ENCODE results near the gene TENM4.
"Not testable (repeated sequence)": the region's sequence is repeated elsewhere in the genome, so short reads cannot be mapped to it uniquely, and the experiment has no call there.

Gene TENM4

DNA sequence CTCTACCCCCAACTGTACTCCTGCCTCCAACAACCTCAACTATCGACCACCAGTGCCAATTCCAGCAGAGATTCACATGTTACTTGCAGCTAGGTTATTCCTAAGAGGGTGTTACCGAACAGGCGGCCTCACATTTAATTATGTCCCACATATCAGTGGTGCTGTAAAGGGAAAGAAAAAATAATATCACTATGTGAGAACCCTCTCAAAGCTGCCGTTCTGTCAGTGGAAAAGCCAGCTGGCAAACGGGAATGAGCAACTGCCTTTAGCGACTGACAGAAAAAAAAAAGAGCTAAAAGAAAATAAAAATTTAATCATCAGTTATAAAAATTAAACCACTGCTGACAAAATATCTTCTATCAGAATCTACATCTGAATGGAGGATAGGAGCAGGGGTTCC lies 595.3 kb downstream of the TENM4 start:
- DNase-seq (ENCODE audit: low read depth in 3 of 3), result no peak

DNA sequence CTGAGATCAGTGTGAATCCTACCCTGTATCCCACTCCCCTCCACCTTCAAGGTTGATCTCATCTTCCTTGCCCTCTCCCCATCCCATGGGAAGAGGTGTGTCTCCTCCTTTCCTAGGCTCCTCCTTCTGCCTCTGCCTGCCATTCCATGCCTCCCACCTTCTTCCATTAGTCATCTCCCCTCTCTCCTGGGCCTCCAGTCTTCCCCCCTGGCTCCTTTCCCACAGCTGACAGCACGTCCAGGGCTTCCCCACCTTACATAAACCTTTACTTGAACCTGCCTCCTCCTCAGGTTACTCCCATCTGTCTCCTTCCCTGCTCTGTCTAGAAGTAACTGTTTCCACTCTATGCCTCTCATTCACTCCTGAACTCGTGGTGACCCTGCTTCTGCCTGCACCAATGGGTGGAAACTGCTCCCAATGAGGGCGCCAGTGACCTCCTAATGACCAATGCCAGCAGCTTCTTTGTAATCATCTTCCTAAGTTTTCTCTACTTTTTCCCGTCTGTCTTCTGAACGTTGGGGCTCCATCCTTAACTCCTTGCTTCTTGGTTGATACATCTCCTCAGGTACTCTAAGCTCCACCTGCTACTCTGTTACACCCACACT lies 599.3 kb downstream of the TENM4 start:
- DNase-seq (ENCODE audit: low read depth in 3 of 3), result no peak

DNA sequence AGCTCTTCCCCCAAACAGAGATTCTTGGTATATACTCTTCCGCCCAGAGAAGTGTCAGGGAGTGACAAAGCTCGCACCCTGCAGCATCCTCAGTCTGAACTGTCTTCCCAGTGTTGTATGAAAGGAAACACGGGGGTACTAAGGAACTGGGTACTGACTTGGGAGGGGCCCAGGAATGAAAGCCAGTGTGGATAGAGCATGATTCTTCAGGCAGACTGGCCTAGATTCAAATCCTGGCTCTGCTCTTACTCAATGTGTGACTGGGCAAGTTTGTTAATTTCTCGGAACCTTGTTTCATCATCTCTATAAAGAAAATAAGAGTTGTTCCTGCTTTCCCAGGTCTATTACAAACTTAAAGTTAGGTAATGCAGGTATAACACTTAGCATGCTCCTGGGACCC lies 600.2 kb downstream of the TENM4 start:
- no peak for DNase-seq (ENCODE audit: low read depth in 3 of 3)

DNA sequence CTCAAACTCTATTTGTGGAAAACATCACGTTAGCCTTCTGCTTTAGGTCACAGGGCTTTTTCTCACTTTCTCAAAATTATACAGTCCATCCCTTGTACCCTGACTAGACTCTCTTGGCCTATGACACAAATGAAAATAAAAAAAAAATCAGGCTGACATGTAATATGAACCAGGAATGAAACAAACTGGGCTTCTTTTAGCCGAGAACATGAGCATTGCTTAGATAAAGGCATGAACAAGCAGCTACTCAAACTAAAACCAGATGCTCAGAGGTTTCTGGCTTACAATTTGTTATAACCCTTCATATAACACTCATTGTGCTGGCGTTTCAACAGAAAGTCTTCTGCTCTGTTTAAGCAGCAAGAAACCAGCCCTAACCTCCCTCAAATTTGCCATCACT lies 600.6 kb downstream of the TENM4 start:
- DNase-seq (ENCODE audit: low read depth in 3 of 3), result no peak

DNA sequence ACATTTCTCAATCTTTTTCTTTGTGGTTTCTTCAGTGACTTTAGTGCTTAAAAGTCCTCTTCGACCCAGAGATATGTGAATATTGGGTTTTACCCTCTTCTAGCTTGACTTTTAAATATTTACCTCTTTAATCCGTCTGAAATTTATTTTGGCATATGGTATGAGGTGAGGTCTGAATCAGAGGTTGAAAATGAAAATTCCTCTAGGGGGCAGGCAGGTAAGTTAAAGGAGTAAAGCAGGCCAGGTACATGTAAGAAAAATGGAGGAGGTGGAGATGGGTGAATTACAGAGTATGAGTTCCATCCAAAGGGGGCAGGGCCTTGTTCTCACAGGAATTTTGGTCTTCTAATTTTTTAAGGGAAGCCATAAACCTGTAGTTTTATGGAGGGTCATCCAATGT lies 602.4 kb downstream of the TENM4 start:
- DNase-seq (ENCODE audit: low read depth in 3 of 3), result no peak

DNA sequence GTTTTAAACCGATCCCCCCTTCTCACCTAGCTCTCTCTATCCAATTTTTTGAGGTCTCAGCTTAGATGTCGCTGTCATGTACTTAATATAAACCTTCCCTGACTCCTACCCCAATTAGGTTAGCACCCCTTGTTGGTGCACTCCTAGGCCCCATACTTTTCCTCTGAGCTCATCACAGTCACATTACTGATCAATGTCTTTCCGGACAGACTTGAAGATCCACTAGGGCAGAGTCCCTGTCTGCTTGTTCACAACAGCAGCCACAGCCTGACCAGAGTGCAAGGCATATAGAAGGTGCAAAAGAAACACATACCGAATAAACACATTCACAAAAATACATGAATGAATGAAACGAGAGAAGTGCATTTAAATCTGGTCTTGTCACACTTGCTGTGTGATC lies 605.2 kb downstream of the TENM4 start:
- DNase-seq (ENCODE audit: low read depth in 3 of 3), result no peak

DNA sequence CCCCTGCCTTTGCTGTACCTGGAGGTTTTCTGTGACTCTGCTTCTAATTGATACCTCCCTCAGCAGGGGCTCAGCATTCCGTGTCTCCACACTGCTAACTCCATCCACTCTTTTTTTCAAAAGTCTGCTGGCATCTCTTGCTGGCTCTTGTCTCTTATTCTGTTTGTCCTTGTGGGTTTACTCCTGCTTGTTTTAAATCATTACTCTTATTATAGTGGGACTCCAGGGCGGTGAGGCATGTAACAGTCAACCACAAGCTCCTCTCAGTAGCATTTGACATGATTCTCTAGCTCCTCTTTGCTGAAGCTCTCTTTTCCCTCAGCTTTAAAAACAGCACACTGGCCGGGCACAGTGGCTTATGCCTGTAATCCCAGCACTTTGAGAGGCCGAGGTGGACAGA lies 605.9 kb downstream of the TENM4 start:
- no peak for DNase-seq (ENCODE audit: low read depth in 3 of 3)

DNA sequence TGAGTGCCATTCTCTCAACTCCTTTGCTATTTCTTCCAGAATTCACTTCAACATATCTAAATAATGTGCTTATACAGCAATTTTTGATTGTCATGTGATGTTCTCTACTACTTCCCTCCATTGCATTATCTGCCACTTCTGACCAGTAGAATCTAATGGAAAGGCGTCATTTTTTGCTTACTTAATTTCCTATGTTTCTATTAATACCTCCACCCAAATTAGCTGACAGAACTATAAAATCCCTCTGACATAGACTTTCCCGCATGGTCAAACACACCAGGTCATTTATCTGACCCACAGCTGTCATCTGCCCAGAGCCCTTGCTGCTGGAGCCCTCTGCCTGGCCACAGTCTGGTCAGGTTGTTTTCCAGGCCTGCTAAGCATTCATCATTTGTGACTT lies 607.6 kb downstream of the TENM4 start:
- no peak for DNase-seq (ENCODE audit: low read depth in 3 of 3)

DNA sequence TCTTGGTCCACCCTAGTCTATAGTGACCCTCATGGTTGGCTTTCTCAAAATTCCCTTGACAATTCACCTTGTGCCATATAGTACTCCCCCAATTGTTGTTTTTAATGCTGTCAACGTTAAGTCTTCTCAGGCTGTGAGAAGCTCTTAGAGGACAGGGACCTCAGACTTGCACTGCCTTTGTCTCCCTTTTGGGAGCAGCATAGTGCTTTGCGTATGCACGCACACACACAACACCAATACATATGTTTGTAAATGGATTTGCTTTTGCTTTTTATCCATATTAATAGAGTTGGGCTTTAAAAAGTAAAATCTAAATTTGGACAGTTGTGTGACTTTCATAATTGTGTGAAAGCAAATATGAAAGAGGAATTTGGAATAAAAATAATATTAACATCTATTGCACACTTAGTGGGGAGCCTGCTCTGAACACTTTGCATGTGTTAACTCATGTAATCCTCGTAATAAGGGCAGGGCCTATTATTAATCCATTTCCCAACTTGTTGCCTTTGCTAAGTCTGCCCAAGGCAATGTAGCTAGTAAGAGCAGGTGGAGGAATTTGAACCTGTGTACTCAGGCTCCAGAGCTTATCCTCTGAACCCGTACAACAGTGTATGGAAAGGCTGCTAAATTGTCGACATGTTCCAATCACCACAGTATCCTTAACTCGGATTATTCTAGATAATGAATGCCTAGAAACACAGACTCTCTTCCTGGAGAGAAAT lies 608.4 kb downstream of the TENM4 start:
- DNase-seq (ENCODE audit: low read depth in 3 of 3), result no peak

DNA sequence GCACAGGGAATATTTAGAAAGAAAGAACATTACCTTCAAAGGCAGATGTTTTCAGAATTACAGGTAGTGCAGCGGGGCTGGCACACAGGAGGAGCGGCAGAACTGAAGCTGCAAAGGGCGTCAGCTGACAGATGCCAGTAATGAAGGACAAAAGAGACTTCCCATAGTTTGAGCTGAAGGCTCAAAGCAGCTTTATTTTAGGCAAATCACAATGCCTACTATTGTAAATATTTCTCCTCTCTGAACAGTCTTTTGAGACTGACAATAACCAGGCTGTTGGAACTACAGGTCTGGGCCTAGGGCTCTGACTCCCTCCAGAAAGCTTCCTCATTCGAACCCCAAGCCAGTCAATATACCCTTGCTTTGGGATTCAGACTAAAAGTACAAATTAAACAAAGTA lies 609.3 kb downstream of the TENM4 start:
- DNase-seq (ENCODE audit: low read depth in 3 of 3), result no peak

DNA sequence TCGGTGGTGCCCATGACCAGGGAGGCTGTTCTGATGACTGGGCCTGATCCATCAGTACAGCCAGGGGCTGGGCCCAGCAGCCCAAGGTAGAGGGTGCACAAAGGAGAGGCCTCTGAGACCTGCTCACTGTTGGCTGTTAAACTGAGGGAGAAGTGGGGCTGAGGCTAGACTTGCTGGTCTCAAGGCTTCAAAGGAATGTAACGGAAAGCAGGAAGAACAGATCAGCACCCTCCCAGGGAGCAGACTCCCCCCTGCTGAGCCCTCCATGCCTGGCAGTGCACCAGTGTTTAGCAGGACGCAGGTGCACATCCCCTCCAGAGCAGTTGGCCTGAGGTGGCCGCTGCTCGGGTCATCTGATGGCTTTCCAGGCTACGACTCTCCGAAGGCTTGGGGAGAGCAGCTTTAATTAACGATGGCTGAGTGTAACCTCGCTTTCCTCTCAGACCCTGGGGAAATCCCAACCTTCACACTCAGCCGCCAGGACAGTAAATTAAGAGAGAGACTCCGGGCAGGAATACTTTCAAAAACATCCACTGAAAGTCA lies 610.5 kb downstream of the TENM4 start:
- DNase-seq (ENCODE audit: low read depth in 3 of 3), result no peak

DNA sequence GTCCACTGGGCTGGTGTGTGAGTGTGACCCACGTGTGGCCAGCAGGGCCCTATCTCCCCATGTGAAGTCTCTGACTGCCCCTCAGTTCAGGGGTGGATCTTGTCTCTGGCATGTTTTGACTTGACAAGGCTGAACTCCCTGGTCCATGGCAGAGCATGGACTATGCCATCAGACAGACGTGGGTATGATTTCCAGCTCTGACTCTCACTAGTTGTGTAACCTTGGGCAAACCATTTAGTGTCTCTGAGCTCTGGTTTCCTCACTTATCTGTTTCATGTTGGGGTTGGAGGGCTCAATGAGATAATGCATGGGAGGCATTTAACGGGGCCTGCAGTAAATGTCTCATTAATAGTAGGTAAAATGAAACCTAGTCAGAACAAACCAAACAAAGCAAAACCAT lies 611.7 kb downstream of the TENM4 start:
- DNase-seq (ENCODE audit: low read depth in 3 of 3), result no peak

DNA sequence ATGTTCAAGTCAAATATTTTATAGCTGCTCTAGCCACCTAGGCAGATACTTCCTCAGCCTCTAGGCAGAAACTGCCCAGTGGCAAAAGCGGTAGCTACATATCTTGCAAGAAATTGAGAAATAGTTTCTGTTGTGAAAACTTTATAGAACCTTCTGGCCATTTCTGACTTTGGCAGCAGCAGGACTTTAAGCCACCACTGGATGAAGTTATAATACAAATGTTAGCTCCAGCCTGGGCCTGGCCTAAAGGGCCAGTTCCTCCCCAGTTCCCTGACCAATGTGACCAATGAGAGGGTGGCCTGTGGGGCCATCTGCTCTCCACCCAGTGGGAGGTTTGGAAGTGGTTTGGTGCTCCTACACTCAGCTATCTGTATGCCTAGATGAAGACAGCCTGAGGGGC lies 612.2 kb downstream of the TENM4 start:
- no peak for DNase-seq (ENCODE audit: low read depth in 3 of 3)

DNA sequence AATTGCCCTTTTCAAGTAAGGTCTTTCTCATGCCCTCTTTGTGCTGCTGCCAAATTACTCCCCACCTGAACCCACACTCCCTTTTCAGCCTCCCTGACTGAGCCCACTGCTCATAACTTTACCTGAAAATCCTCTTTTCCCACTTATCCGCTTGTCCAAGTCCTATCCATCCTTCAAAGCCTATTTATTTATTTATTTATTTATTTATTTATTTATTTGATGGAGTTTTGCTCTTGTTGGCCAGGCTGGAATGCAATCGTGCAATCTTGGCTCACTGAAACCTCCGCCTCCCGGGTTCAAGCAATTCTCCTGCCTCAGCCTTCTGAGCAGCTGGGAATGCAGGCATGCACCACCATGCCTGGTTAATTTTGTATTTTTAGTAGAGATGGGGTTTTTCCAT lies 613.5 kb downstream of the TENM4 start:
- DNase-seq (ENCODE audit: low read depth in 3 of 3), result not testable (repeated sequence)

DNA sequence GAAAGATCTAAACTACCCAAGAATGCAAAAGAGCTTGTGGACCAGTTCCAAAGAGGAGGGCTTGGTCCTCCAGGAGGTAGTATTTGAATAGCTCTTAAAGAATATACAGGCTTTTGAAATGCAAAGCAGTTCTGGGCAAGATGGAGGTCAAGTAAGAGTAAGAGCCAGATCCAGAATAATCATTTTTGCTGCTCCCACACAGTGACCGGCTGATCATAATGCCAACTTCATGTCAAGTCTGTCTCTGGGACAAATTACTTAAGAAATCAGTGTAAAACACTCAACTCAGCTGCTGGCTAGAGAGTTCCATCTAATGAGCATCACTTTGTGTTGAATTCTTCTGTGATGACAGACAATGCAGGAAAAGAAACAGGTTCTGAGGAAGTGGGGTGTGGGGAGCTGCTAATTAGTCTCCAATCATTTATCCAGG lies 615.2 kb downstream of the TENM4 start:
- no peak for DNase-seq (ENCODE audit: low read depth in 3 of 3)

DNA sequence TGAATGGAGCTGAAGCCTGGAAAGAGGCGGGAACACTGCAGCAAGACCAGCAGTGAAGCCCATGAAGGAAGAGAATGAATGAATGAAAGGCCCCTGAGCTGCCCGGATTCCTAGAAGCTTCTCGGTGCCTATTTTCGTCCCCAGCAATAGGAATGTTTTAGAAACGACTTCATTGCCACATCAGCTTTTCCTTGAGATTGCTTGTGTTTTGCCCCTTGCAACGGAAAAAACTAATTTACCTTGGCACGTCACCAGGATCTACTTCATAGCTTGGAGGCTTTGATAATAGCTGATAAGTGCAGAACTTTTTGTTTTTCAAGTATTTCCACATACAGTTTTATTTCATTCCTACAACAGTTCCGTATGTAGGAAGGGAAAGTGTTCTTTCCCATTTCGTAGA lies 617.2 kb downstream of the TENM4 start:
- no peak for DNase-seq (ENCODE audit: low read depth in 3 of 3)

DNA sequence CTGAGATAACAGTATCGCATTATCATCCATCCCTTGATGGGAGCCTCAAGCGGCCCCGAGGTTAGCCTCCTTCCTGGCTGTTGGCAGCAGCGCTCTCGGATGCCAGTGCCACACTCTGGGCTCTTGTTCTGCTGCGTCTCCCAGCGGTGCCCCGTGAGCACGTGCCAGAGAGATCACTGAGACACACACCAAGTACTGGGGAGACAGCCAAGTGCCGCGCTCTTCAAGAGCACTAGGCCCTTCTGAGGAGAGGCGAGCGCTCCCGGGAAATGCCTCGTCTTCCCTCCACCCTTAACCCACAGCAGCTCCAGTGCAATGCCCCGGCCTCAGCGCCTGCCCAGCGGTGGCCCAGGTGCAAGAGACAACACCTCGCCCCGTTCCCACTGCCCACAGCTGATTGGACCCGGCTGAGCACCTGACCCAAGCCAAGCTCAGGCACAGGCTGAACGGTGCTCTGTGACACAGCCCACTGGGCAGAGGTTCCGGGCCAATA lies 617.9 kb downstream of the TENM4 start:
- DNase-seq (ENCODE audit: low read depth in 3 of 3), result no peak

DNA sequence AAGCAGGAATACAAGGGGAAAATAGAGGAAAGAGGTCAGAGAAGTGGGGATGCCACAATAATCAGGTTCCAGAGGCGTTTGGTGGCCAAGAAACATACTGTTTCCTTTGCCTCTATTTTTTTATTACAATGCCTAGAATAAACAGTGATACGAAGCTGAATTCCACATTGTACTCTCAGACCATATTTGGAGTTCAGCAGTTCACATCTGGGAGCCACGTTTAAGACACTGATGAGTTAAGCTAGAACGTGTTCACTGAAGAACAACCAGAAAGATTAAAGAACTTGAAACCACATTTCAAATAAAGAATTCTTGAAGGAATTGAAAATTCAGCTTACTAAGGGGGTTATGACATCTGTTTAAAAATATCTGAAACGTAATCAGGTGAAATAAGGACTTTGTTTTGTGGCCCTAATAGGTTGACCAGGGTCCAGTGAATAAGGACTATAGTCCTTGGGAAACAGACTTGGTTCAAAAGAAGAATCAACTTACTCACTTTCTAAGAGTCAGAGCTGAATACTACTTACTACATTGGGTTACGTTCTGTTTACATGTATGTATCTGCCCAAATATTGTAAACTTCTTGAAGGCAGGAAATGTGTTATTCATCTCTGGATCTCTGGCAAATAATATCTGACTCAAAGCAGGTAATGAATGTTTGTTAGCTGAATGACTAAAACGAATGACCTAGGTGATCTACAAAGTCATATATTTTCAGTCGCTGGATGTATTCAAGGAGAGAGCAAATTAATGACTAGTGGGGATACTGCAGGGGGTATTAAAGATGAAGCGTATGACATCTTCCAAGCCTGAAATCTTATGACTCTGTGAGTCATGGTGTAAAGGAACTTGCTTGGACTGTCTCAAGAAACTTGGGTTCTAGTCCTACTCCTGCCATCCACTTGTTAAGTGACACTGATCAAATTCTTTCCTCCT lies 619.2 kb downstream of the TENM4 start:
- DNase-seq (ENCODE audit: low read depth in 3 of 3), result no peak

DNA sequence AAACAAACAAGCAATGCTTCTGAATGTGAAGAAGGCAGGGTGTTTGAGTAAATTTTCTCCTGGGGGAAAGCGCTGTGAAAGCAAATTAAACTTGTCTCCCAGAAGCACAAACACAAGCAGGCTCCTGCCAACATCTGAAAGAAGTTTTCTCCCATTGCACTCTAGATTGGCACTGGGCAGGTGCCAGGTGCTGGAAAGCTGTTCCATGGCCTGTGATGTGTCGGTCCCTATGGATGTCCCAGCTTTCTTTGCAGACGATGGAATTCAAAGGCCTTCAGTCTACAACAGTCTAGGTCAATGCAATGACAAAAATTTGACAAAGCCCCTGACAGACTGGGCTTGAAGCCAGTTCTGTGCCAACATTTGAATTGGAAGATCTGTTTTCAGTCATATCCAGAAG lies 620.1 kb downstream of the TENM4 start:
- no peak for DNase-seq (ENCODE audit: low read depth in 3 of 3)

DNA sequence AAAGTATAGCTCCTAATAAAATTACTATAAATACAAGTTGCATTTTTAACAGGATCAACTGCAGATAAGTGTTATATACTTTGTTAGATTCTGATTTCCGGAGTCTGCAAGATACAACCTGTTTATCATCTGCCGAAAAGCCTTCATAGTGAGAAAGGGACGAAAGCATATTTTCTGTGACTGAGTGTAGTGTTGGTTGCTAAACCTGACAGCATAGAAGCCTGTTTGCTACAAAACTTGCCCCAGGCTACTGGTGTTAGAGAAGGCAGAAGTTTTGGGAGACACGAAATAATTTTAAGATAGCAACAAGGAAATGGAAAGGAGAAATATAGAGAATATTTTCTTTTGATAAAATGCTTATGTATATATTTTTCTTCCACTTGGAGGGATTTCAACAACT lies 622.6 kb downstream of the TENM4 start:
- no peak for DNase-seq (ENCODE audit: low read depth in 3 of 3)

DNA sequence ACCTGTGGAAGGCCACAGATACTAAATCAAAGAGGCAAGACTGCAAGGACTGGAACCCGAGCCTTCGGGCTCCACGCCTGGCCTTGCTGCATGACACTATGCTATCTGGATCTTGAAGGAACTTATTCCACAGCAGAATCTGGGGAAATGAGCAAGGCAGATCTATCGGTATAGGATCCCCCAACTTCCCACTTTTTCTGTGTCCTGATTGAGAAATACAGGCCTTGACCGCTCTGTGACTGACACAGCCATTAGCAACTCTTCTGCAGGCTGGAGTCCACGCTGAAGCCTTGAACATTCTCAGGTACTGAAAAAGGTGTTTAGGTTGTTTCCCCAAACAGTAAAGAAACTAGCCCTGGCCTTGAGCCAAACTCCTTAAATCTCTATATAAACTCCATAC lies 625.0 kb downstream of the TENM4 start:
- no peak for DNase-seq (ENCODE audit: low read depth in 3 of 3)

Data from stimulated activated CD4-positive, alpha-beta T cell treated with anti-CD3 and anti-CD28 coated beads, TNF-alpha, amount 100 ng/mL, for 48 hours (primary cell).